Sigmoid colon (tissue), 4 donors: ENCODE measurements around the gene PLXNA1.

Experiments used
- CTCF ChIP-seq, 4 experiments: fragments of 450-650 bp in 3 of 4; fragments of 200-600 bp in 1 of 4; IDR thresholded peaks; one replicate each; pipeline ENCODE4 v1.5.1; 2016 to 2019; ENCODE audit warnings: antibody characterized with exemption in 4 of 4, mild to moderate bottlenecking in 3 of 4, moderate library complexity in 2 of 4
- EP300 ChIP-seq, 4 donors: sonication (generic); formaldehyde crosslinking; IDR thresholded peaks; one replicate each; pipeline ENCODE4 v1.6.1; 2017; ENCODE audit warnings: antibody characterized with exemption in 4 of 4

GRCh38 chr3:127031845-127032244, 48.9 kb downstream of the PLXNA1 start:
- no peak for TF ChIP-seq EP300 (IDR thresholded peaks at IDR 0.05)
- TF ChIP-seq CTCF (IDR thresholded peaks at IDR 0.05): no peak
